MCF 10A (cell line): ENCODE results near the gene TSPAN11. TPM values are rescaled to one million over a fixed set of nuclear protein-coding genes. Genes with fewer than 3 reads are reported as not detected.

Experiments
- BruUV-seq: library from RNA; stranded (reverse); fragments of 400-500 nt; replicated peaks from 2 replicates; lab custom pipeline; 2021; lab: Mats Ljungman, UMichigan
- CTCF ChIA-PET: fragments of 300-600 bp; sonication (Branson Sonifier 250); formaldehyde crosslinking; extraction: SDS; loops from one replicate; lab custom pipeline; 2021; ENCODE audit warnings: antibody characterized with exemption, inconsistent platforms; lab: Yijun Ruan, JAX
- POLR2A ChIA-PET: fragments of 300-600, 350-650 bp; sonication (Branson Sonifier 250); formaldehyde crosslinking; extraction: SDS; loops from one replicate; lab custom pipeline; 2020; ENCODE audit warnings: antibody characterized with exemption, inconsistent platforms; lab: Yijun Ruan, JAX
- DNase-seq: peaks from one replicate; pipeline ENCODE4 v3.0.0-alpha.2; 2018; ENCODE audit not compliant: unreplicated experiment
- H3K27ac Mint-ChIP-seq: one replicate; pipeline ENCODE4 v1.8.0; 2022; ENCODE audit warnings: mild to moderate bottlenecking, low read depth, mixed read lengths; ENCODE audit not compliant: unreplicated experiment
- H3K27me3 Mint-ChIP-seq: one replicate; pipeline ENCODE4 v1.8.0; 2022; ENCODE audit warnings: mixed read lengths; ENCODE audit not compliant: insufficient read depth, unreplicated experiment
- H3K36me3 Mint-ChIP-seq: one replicate; pipeline ENCODE4 v1.8.0; 2022; ENCODE audit warnings: mild to moderate bottlenecking, moderate library complexity, mixed read lengths; ENCODE audit not compliant: insufficient read depth, unreplicated experiment
- H3K4me1 Mint-ChIP-seq: one replicate; pipeline ENCODE4 v1.8.0; 2022; ENCODE audit warnings: mixed read lengths; ENCODE audit not compliant: insufficient read depth, unreplicated experiment
- H3K4me3 Mint-ChIP-seq: one replicate; pipeline ENCODE4 v1.8.0; 2022; ENCODE audit warnings: mild to moderate bottlenecking, moderate library complexity, mixed read lengths; ENCODE audit not compliant: unreplicated experiment
- H3K9me3 Mint-ChIP-seq: one replicate; pipeline ENCODE4 v1.8.0; 2022; ENCODE audit warnings: mixed read lengths; ENCODE audit not compliant: unreplicated experiment
- CTCF ChIP-seq: fragments of 200-600 bp; IDR thresholded peaks from one replicate; pipeline ENCODE4 v1.8.0; 2022; ENCODE audit warnings: antibody characterized with exemption, mild to moderate bottlenecking; ENCODE audit not compliant: unreplicated experiment
- intact Hi-C: fragments of 100-400 bp; cut with micrococcal nuclease; formaldehyde crosslinking; loops from 2 replicates; pipeline ENCODE4 v1.14.1; 2022
- total RNA-seq: library from RNA; stranded (reverse); gene quantifications from 2 replicates; pipeline ENCODE4 v1.2.3, GENCODE V29; 2022

TSPAN11 gene
- total RNA-seq, 1 experiment from 2014 or later = not detected

- no peak for DNase-seq
- Mint-ChIP-seq H3K27me3 (peaks cover 27% of the 10 kb centered on the region), H3K4me1 (no peaks in the 10 kb centered on the region), H3K36me3 (no peaks in the 10 kb centered on the region), H3K4me3 (no peak overlapping the region), H3K9me3 (no peaks in the 10 kb centered on the region), H3K27ac (no peak overlapping the region)
- ChIA-PET CTCF (interaction anchor here (0.9 to 1.3 kb wide), 2 partner anchors 11 to 26 kb away, joined by 3 read pairs; no protein-coding TSS in a partner anchor), POLR2A (no interaction called here)
- TF ChIP-seq CTCF = no peak
- intact Hi-C loops = no loop called here
- no TSS peak for BruUV-seq
Observed at GRCh38 chr12:30896461-30896860, 30.1 kb upstream of the TSPAN11 start.

DNA sequence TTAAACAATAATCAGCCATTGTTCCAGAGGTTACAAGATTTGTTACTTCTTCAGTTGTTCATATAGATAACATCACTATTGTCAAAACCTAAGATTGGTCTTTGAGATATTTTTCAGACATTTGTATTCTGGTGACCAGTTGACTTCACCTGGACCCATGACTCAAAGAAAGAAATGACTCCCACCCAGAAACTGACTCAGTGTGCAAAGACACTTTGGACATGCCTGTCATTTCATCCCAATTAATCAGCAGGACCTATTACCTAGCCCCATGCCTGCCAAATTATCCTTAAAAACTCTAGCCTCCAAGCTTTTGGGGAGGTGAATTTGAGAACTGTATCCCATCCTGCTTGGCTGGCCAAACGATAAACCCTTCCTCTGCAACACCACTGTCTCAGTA is 27.7 kb upstream of the TSPAN11 start:
- no peak overlapping the region for H3K27ac Mint-ChIP-seq

DNA sequence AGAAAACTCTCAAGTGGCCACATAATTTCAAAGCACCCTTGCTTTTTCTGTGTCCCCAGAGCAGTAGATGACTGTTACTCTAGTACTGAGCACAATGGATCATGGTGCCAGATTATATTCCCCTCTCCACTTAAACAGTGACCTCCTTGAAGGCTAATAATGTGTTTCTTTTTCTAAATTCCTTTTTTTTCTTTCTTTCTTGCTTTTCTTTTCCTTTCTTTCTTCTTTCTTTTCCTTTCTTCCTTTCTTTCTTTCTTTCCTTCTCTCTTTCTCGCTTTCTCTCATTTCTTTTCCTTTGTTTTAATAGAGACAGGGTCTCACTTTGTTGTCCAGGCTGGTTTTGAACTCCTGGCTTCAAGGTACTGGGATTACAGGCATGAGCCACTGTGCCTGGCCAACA is 26.2 kb upstream of the TSPAN11 start:
- no TSS peak for BruUV-seq
- H3K27ac Mint-ChIP-seq = no peak overlapping the region

More for the DNA sequence above, 27.7 kb upstream of the TSPAN11 start:
- H3K27me3 Mint-ChIP-seq = peaks cover 4% of the 10 kb centered on the region
- H3K36me3 Mint-ChIP-seq = no peaks in the 10 kb centered on the region
- no peaks in the 10 kb centered on the region for H3K4me1 Mint-ChIP-seq
- no peak for TF ChIP-seq CTCF
- no peak overlapping the region for H3K4me3 Mint-ChIP-seq
- no peak for DNase-seq
- intact Hi-C loops = no loop called here
- no peaks in the 10 kb centered on the region for H3K9me3 Mint-ChIP-seq
- CTCF ChIA-PET = interaction anchor here (1.0 kb wide), 1 partner anchor 52 kb away, joined by 3 read pairs; no protein-coding TSS in a partner anchor
- POLR2A ChIA-PET = no interaction called here
- no TSS peak for BruUV-seq

GRCh38 chr12:30902001-30902400 is 24.5 kb upstream of the TSPAN11 start:
- H3K27me3 Mint-ChIP-seq = no peaks in the 10 kb centered on the region
- no peak overlapping the region for H3K27ac Mint-ChIP-seq
- ChIA-PET POLR2A (no interaction called here), CTCF (interaction anchor here (0.6 kb wide), 1 partner anchor 62 kb away, joined by 3 read pairs; no protein-coding TSS in a partner anchor)
- DNase-seq = no peak
- TF ChIP-seq CTCF = no peak
- no peak overlapping the region for H3K4me3 Mint-ChIP-seq
- no peaks in the 10 kb centered on the region for H3K9me3 Mint-ChIP-seq
- intact Hi-C loops = no loop called here
- no TSS peak for BruUV-seq
- H3K4me1 Mint-ChIP-seq = no peaks in the 10 kb centered on the region
- H3K36me3 Mint-ChIP-seq = no peaks in the 10 kb centered on the region

More for the DNA sequence above, 26.2 kb upstream of the TSPAN11 start:
- ChIA-PET POLR2A (interaction anchor here (0.7 kb wide), 1 partner anchor 10 kb away, joined by 4 read pairs; no protein-coding TSS in a partner anchor), CTCF (no interaction called here)
- no peaks in the 10 kb centered on the region for H3K9me3 Mint-ChIP-seq
- no peaks in the 10 kb centered on the region for H3K27me3 Mint-ChIP-seq
- no peaks in the 10 kb centered on the region for H3K36me3 Mint-ChIP-seq
- intact Hi-C loops = no loop called here
- TF ChIP-seq CTCF = no peak
- no peak overlapping the region for H3K4me3 Mint-ChIP-seq
- H3K4me1 Mint-ChIP-seq = no peaks in the 10 kb centered on the region
- no peak for DNase-seq
